Measurements from ENCODE around the gene SLC36A1.
A peak's percentile ranks its signal among the peaks of the same experiment; 100 is the strongest.

Gene SLC36A1

GRCh38 chr5:151451626-151452520 is 4.5 kb downstream of the SLC36A1 start:
- no peak for DNase-seq (ENCODE audit: low spot score)

- DNase-seq (ENCODE audit: low spot score), result no peak
These were observed 6.8 kb downstream of the SLC36A1 start for GRCh38 chr5:151454166-151454565.

- DNase-seq (ENCODE audit: low spot score), result no peak
These were observed 7.5 kb downstream of the SLC36A1 start for GRCh38 chr5:151454889-151455288.

DNA sequence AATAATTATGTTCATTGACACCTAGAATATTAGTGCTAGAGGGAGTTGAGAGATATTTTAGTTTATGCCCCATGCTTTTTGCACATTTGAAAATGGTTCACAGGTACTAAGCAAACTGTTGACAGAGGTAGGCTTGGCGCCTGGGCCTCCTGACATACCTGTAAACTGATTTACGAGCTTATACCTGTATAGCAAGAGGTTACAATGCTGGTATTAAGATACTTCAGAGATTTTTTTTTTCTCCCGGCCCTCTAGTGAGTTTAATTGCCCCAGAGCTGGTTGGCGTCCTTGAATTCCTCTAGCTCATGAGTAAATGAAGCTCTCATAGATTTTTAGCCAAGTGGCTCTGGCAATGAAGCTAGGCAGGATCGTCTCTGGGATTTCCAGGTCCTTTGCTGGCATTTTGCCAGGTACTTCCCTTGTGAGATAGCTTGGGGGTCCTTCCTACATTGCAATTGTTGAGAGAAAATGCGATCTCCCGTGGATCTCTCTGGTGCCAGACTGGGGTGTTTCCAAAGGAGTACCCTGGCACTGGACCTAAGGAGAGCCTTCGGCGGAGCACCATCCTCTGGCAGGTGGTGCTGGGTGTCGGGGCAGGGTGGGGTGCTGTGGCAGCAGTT is 9.0 kb downstream of the SLC36A1 start:
- no peak for DNase-seq (ENCODE audit: low spot score)

GRCh38 chr5:151458314-151458713 is 10.9 kb downstream of the SLC36A1 start:
- no peak for DNase-seq (ENCODE audit: low spot score)

DNA sequence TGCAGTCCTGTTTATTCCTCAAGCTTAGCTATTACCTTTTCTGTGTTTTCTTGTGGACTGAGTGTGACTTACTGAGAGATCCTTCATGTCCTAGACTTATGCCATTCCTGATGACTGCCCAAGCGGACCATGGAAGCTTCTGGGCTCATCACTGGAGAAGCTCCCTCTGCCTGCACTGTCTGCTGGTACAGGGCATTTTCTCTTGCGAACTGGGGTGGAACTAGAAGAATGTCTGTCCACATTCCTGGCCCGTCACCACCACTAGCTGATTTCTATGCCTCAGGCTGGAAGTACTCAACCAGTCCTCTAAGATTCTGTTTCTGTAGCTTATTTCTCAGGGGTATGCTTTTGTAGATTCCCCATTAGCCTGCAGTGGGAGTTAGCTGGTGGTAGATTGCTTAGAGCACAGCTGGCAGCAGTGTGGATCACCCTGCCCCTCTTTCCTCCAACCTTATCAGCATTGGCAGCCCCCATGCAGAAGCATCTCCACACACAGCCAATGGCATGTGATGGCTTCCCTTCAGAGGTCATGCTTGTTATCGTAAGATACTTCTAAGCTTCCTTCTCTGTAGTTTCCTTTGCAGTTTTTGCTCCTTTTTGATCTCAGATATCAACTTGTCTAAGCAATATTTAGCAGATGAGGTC is 12.4 kb downstream of the SLC36A1 start:
- no peak for DNase-seq (ENCODE audit: low spot score)

- no peak for DNase-seq (ENCODE audit: low spot score)
These were observed 13.9 kb downstream of the SLC36A1 start for GRCh38 chr5:151461312-151461711.

DNA sequence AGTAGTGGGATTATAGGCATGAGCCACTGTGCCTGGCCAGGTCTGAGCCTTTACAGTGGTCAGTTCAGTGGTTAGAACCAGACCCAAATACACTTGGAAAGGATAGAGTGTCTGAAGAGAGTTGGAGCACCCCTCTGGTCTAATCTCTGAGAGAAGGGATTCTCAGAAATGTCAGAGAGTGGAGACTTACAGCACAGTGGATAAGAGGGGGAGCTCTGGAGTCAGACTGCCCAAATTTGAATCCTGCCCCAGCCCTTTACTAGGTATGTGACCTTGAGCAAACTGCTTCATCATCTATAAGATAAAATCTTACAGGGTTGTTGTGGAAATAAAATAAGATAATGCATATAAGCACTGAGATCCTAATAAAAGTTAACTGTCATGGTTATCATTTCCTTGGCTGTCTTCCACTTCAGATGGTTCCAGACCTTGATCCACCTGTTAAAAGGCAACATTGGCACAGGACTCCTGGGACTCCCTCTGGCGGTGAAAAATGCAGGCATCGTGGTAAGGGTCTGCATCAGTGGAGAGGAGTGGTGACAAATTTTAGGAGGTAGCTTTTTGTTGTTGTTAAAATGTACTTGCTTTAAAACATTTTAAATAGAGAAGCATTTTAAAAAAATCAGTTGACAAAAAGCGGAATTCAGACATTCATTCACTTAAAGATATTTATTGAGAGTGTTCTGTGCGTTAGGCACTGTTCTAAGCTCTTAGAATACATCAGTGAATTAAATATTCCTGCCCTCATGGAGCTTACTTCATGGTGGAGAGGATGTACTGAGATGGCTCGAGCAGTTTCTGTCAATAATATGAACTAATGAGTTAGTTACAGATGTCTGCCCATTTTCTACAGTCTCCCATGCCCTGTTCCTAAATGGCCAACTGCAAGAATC is 16.0 kb downstream of the SLC36A1 start:
- DNase-seq (ENCODE audit: low spot score), result no peak

DNA sequence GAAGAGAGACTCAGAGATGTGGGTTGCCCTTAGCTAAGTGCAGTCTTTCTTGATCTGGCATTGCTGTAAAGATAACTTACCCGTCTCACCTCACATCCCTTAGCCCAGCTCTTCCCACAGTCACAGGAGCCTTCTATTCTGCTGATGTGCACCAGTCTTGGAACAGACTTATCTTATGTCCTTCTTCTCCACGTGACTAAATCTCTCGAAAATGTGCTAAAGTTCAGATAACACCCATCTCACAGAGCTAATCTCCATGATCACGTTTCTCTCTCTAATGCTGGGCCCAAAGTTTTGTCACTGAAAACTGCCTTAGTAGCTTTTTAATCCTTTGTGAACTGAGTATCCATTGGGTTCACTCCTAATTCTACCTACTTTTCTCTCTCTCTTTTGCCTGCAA is 16.7 kb downstream of the SLC36A1 start:
- DNase-seq (ENCODE audit: low spot score), result no peak

- no peak for DNase-seq (ENCODE audit: low spot score)
These were observed 18.1 kb downstream of the SLC36A1 start for GRCh38 chr5:151465476-151465875.

DNA sequence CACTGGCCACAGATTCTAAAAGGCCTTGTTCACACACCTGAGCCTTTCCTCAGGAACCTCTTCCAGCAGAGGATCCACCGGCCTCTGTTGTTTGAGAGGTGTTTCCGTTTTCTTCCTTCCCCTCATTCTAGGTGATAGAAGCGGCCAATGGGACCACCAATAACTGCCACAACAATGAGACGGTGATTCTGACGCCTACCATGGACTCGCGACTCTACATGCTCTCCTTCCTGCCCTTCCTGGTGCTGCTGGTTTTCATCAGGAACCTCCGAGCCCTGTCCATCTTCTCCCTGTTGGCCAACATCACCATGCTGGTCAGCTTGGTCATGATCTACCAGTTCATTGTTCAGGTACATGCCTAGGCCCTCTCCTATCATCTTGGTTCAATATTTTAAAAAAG is 20.2 kb downstream of the SLC36A1 start:
- DNase-seq (ENCODE audit: low spot score), result no peak

- DNase-seq (ENCODE audit: low spot score), result no peak
These were observed 22.0 kb downstream of the SLC36A1 start for GRCh38 chr5:151469386-151469785.

- DNase-seq (ENCODE audit: low spot score), result no peak
These were observed 22.6 kb downstream of the SLC36A1 start for GRCh38 chr5:151469992-151470391.

GRCh38 chr5:151470439-151470838 is 23.0 kb downstream of the SLC36A1 start:
- DNase-seq (ENCODE audit: low spot score), result no peak

DNA sequence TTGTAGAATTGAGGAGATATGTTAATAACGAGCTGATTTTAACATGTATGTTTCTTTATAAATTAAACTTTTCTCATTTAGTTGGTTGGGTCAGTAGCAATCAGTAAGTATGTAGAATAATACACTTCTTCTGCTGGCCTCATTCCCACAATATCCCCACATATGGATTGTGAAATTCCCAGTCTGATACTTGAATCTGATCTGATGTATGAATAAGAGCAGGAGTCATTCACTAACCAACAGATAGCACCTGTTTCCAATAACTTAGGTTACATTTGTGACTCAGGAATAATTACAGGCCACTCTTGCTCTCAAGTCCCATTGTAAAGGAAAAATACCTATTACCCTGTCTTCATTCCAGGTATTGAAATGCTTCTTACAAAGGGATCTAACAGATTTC is 23.9 kb downstream of the SLC36A1 start:
- no peak for DNase-seq (ENCODE audit: low spot score)

DNA sequence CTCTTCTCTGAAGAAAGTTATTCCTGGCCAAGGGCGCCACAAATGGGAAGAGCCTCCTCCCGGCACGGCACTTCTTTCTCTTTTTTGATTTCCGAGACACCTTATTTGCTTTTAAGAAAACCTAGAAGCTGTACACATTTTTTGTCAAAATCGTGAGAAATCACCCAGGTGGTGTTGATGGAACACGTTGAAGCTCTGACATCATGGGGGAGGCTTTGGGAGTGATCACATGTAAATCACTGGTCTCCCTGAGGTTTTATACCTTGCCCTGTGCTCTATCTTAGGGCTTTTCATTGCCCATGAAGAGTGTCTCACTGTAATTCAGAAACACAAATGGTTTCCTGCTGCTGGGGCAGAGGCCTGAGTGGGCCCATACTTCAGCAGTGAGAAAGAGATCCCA is 27.4 kb downstream of the SLC36A1 start:
- DNase-seq (ENCODE audit: low spot score), result no peak

- DNase-seq (ENCODE audit: low spot score), result no peak
These were observed 28.0 kb downstream of the SLC36A1 start for GRCh38 chr5:151475388-151475787.

GRCh38 chr5:151476016-151476415 is 28.6 kb downstream of the SLC36A1 start:
- no peak for DNase-seq (ENCODE audit: low spot score)

- no peak for DNase-seq (ENCODE audit: low spot score)
These were observed 29.7 kb downstream of the SLC36A1 start for GRCh38 chr5:151477101-151477500.

- DNase-seq (ENCODE audit: low spot score), result no peak
These were observed 33.2 kb downstream of the SLC36A1 start for GRCh38 chr5:151480384-151481293.

DNA sequence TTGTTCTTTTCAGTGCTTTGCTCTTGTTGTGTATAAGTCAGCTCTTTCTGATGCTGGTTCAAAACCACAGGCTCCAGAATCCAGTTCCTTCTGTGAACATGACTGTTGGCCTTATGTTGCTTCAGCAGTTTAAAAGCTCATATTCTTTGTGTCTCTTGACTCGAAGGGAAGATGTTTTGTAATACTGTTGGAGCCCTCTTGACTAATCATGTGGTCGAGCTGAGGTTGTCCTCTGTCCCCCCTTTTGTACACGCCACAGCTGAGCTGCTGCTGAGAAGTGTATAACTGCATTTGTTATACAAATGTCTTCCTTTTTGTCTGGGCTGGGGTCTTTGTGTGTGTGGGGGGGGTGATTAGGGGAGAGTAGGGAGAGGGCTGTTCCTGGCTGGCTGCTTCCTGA is 35.8 kb downstream of the SLC36A1 start:
- peak; percentile 80 for DNase-seq (ENCODE audit: low spot score)
